Heart left ventricle (tissue), 13 donors: ENCODE measurements around the gene CABS1.

ENCODE experiments used
- CTCF ChIP-seq, 12 donors: fragments of 200-600 bp; sonication (generic) in 4 of 12; IDR thresholded peaks; one replicate each; pipeline versions ENCODE4 v1.5.0 to v1.8.0; 2018 to 2022; ENCODE audit warnings: antibody characterized with exemption in 12 of 12, mild to moderate bottlenecking in 5 of 12
- POLR2A ChIP-seq, 2 donors: fragments of 450-650 bp; IDR thresholded peaks; one replicate each; pipeline ENCODE4 v1.6.1; 2017; ENCODE audit warnings: antibody characterized with exemption in 2 of 2, mild to moderate bottlenecking in 2 of 2, moderate library complexity in 2 of 2
- donor health status: ischemic (EF 13 %, LVEDD 7.1; RV severe dilation, severe dysfunction).
- donor health status: DM: no; HTN: yes; CAD: no.
- donor health status: DM: no; HTN: no; CAD: no.
- donor health status: ischemic (EF 25% LVEDD 6.9; RV normal size, moderate dysfunction).
- donor health status: ischemic (EF 25% LVEDD 5.7; RV mildly dilated, moderate dysfunction).
- donor health status: ischemic (EF 35%, LVEDD 5.7; RV mildly dilated, moderate dysfunction).
- donor health status: nonischemic (EF 11% LVEDD 7.7; RV severe dilation, severe dysfunction).
- donor health status: DM: yes; HTN: yes; CAD: no.
- donor health status: PGD.
- donor health status: ischemic (EF 29% LVEDD 5.4; RV normal size, mild dysfunction).
- donor health status: nonischemic (EF 23%, LVEDD 6.1; RV moderate dilation, normal function).

GRCh38 chr4:70336043-70336442, 1.3 kb downstream of the CABS1 start:
- TF ChIP-seq CTCF (IDR thresholded peaks at IDR 0.05), result no peak
- no peak for TF ChIP-seq POLR2A (IDR thresholded peaks at IDR 0.05)
